ENCODE results near the gene ANKMY1.

The ANKMY1 gene

DNA sequence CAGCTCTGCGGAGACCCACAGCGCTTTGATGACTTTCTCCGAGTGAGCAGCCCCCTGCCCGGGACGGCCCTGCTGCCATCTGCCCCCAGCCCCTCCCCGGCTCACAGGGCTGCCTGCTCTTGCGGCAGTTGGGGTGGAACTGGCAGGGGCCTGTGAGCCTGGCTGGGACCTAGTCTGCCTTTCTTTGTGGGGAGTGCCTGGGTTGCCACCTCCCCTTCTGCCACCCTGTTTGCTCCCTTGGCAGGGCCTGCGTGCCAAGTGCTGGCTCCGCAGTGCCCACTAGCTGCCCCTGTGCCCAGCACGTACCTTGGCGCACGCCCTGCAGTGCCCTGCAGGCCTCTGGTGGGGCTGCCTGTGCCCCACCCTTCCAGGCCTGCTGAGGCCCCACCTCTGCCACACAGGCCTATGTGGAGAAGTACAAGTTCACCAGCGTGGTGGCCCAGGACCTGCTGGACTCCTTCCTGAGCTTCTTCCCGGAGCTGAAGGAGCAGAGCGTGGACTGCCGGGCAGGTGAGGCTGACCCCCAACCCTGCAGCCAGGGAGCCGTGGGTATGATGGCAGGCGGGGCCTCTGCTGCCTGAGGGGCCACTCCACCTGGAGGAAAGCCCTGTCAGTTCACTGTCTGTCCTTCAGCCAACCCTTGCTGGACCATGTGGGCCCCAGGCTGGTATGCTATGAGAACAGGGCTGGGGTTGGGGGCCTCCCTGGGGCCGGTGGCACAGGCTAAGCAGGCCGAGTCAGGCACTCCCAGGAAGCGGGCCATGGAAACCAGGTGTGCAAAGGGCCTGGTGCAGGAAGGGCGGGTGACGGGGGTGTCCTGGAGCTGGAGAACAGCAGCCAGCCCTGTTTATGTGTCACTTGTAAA is 17.5 kb upstream of the ANKMY1 start:
- no peak overlapping the region for H3K4me3 ChIP-seq (ENCODE audit: low read depth, low read length)
- no peak for DNase-seq (ENCODE audit: low read depth)
- TF ChIP-seq, protein P1, sequence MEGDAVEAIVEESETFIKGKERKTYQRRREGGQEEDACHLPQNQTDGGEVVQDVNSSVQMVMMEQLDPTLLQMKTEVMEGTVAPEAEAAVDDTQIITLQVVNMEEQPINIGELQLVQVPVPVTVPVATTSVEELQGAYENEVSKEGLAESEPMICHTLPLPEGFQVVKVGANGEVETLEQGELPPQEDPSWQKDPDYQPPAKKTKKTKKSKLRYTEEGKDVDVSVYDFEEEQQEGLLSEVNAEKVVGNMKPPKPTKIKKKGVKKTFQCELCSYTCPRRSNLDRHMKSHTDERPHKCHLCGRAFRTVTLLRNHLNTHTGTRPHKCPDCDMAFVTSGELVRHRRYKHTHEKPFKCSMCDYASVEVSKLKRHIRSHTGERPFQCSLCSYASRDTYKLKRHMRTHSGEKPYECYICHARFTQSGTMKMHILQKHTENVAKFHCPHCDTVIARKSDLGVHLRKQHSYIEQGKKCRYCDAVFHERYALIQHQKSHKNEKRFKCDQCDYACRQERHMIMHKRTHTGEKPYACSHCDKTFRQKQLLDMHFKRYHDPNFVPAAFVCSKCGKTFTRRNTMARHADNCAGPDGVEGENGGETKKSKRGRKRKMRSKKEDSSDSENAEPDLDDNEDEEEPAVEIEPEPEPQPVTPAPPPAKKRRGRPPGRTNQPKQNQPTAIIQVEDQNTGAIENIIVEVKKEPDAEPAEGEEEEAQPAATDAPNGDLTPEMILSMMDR (IDR thresholded peaks at IDR 0.05; ENCODE audit: low read depth, low read length, missing control alignments), result no peak

DNA sequence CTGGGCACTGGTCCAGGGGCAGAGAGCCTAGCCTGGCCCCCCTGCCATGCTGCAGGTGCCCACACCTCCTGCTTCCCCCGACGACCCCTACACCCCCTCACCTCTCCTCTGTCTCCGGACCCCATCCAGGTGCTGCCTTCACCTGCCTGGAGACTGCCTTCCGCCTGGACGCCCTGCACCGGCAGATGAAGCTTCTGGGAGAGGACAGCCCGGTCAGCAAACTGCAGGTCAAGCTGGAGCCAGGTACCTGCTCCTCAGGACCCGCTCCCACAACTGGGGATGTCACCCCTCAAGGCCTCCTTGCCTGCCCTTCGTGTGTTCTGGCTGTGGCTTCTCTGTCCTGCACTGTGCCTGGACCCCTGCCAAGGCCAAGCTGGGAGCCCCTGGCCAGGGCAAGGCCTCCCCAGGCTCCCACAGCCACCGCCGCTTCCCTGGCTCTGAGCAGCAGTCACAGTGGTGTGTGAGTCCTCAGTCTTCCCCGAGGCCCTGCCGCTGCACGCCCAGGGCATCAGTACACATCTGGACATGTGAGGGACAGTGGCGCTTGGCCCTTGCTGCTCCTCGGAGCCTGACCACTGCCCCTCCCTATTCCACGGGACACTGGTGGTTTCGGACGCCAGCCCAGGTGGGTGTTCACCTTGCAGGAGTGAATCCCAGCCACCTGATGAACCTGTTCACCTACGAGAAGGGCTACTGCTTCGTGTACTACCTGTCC is 16.8 kb upstream of the ANKMY1 start:
- H3K4me3 ChIP-seq (ENCODE audit: low read depth, low read length), result no peak overlapping the region
- no peak for DNase-seq (ENCODE audit: low read depth)
- TF ChIP-seq, protein P1 (IDR thresholded peaks at IDR 0.05; ENCODE audit: low read depth, low read length, missing control alignments), result no peak

DNA sequence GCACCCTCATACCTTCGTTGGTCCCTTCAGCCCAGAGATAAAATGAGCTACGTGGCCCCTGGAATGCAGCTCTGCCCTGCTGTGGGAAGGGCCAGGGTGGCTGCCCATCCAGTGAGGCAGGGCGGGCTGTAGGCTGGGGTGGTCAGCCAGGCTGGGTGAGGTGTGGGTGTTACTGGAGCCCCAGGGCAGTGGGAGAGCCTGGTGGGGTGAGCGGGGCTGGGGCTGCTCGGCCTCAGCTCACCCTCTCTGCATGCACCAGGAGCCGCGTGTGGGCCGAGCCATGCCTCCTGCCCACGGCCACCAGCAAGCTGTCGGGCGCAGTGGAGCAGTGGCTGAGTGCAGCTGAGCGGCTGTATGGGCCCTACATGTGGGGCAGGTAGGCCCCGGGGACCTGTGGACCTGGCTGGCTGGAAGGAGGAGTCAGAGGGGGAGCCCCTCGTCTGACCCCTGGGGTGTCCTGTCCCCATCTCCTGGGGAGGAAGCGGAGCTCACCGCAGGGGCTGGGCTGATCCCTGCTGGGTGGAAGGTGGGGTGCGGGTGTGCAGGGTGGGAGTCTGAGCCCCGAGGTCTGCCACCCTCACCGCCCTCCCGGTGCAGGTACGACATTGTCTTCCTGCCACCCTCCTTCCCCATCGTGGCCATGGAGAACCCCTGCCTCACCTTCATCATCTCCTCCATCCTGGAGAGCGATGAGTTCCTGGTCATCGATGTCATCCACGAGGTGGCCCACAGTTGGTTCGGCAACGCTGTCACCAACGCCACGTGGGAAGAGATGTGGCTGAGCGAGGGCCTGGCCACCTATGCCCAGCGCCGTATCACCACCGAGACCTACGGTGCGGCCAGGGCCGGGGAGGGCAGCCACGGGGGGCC is 16.0 kb upstream of the ANKMY1 start:
- H3K4me3 ChIP-seq (ENCODE audit: low read depth, low read length), result no peak overlapping the region
- TF ChIP-seq, protein P1 (IDR thresholded peaks at IDR 0.05; ENCODE audit: low read depth, low read length, missing control alignments), result no peak
- DNase-seq (ENCODE audit: low read depth), result no peak

DNA sequence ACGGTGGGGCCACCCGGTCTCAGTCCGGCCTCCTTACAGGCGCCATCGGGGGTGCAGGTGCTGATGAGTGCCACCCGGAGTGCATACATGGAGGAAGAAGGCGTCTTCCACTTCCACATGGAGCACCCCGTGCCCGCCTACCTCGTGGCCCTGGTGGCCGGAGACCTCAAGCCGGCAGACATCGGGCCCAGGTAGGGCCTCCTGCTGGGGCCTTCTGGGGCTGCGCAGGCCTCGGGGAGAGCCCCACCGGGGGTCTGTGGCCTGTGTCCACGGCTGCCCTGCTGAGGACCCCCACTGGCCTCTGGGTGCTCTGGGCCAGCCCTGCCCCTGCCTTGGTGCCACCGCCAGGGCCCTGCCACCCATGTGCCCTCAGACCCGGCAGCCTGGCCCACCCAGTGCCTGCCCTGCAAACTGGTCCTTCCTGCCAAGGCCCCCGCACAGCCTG is 15.3 kb upstream of the ANKMY1 start:
- H3K4me3 ChIP-seq (ENCODE audit: low read depth, low read length), result no peak overlapping the region

DNA sequence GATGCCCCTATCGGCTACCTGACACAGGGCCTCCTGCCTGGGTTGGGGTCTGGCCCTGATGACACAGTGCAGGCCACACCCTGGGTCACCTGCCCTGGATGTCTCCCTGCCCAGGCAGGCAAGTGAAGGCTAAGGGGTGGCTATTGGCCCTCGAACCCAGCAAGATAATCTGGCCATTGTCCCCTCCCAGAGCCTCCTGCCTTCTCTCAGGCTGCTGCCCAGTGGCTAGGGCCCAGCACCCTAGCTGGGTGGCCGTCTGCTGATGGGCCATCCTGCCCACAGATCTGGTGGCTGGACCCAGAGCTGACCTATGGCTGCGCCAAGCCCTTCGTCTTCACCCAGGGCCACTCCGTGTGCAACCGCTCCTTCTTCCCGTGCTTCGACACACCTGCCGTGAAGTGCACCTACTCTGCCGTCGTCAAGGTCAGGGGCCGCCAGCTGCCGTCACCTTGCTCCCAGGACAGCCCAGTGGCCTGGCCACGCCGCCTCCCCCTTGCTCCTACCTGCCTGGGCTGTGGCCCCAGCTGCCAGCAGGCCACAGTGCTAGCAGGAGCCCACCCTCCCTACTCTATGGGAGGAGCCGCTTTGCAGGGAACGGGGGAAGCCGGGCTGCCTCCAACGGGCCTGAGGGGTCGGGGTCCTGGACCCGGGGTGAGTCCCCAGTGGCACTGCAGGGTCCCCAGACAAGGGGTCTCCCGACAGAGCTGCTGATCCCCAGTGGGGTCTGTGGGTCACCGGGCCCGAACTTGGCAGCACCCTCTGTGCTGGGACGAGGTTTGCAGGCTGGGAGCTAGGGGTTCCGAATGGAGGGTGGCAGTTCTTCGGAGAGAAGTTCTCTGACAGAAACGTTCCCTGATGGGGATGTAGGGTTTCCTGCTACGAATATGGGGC is 14.6 kb upstream of the ANKMY1 start:
- H3K4me3 ChIP-seq (ENCODE audit: low read depth, low read length), result no peak overlapping the region
- DNase-seq (ENCODE audit: low read depth), result no peak
- TF ChIP-seq, protein P1 (IDR thresholded peaks at IDR 0.05; ENCODE audit: low read depth, low read length, missing control alignments), result no peak

More for the DNA sequence above, 15.3 kb upstream of the ANKMY1 start:
- DNase-seq (ENCODE audit: low read depth), result no peak
- TF ChIP-seq, protein P1 (IDR thresholded peaks at IDR 0.05; ENCODE audit: low read depth, low read length, missing control alignments), result no peak

Data from GM12864 (cell line).